Stimulated activated memory B cell treated with anti-CD40 and anti-IgM and Interleukin-4, amounts not matched to agents 10 μg/mL and 1 μg/mL and 100 μg/mL, for 72 hours (primary cell): ENCODE data around the gene DYNLT5.
A peak's percentile ranks its signal among the peaks of the same experiment; 100 is the strongest.
"Not testable (repeated sequence)": the region's sequence is repeated elsewhere in the genome, so short reads cannot be mapped to it uniquely, and the experiment has no call there.

ENCODE experiments used
- ATAC-seq: fragments of 150-1000 bp; cut with Tn5 transposase; 2 replicates; pipeline ENCODE4 v1.10.0; 2021
- H3K27ac Mint-ChIP-seq: one replicate; pipeline ENCODE4 v1.8.0; 2022; ENCODE audit warnings: mild to moderate bottlenecking, mixed read lengths
- H3K27me3 Mint-ChIP-seq: one replicate; pipeline ENCODE4 v1.8.0; 2022; ENCODE audit warnings: mixed read lengths
- H3K36me3 Mint-ChIP-seq: one replicate; pipeline ENCODE4 v1.8.0; 2022; ENCODE audit warnings: mixed read lengths
- H3K4me1 Mint-ChIP-seq: one replicate; pipeline ENCODE4 v1.8.0; 2022; ENCODE audit warnings: mixed read lengths
- H3K4me3 Mint-ChIP-seq: one replicate; pipeline ENCODE4 v1.8.0; 2022; ENCODE audit warnings: mild to moderate bottlenecking, moderate library complexity, mixed read lengths
- H3K9me3 Mint-ChIP-seq: one replicate; pipeline ENCODE4 v1.8.0; 2022; ENCODE audit warnings: mixed read lengths

The DYNLT5 gene

DNA sequence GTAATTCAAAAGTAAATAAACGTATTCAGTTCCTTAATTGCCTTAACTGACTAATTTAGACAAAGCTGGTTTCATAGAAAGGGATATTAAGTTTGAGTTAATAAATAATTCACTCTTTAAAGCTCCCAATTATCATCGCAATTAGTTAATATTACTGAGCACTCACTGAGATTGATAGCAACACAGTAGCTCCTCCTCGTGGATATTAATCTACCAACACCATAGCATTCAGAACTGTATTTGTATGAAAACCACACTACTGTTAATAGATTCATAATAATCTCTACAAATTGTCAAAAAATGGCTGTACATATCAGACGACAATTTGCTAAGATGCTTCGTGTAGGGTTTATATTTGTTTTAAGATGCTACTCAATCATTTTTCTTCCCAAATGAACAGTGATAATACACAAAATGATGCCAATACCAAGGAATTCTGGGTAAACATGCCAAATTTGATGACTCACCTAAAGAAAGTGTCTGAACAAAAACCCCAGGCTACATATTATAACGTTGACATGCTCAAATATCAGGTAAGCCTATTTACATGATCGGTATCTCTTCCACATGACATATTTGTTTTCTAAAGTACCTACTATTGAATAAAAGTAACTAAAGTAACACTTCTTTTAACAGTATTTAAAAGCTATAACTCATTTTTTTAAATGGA, 18.8 kb upstream of the DYNLT5 start:
- H3K36me3 Mint-ChIP-seq = no peaks in the 10 kb centered on the region
- H3K27me3 Mint-ChIP-seq = peaks cover 22% of the 10 kb centered on the region
- no peaks in the 10 kb centered on the region for H3K9me3 Mint-ChIP-seq
- H3K4me1 Mint-ChIP-seq = peaks cover 5% of the 10 kb centered on the region
- no peak overlapping the region for H3K4me3 Mint-ChIP-seq
- H3K27ac Mint-ChIP-seq = no peak overlapping the region
- no peak for ATAC-seq

DNA sequence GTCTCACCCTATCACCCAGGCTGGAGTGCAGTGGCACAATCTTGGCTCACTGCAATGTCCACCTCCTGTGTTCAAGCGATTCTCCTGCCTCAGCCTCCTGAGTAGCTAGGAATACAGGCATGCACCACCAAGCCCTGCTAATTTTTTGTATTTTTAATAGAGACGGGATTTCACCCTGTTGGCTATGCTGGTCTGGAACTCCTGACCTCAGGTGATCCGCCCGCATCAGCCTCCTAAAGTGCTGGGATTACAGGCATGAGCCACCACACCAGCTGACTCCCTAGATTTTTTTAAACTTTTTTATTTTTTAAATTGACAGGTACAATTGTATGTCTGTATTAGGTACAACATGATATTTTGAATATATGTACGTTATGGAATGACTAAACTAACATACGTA, 17.7 kb upstream of the DYNLT5 start:
- ATAC-seq, H3K27ac Mint-ChIP-seq, H3K9me3 Mint-ChIP-seq, H3K36me3 Mint-ChIP-seq, H3K4me3 Mint-ChIP-seq: not testable (repeated sequence)
- Mint-ChIP-seq H3K27me3 (peaks cover 22% of the 10 kb centered on the region), H3K4me1 (peaks cover 11% of the 10 kb centered on the region)

DNA sequence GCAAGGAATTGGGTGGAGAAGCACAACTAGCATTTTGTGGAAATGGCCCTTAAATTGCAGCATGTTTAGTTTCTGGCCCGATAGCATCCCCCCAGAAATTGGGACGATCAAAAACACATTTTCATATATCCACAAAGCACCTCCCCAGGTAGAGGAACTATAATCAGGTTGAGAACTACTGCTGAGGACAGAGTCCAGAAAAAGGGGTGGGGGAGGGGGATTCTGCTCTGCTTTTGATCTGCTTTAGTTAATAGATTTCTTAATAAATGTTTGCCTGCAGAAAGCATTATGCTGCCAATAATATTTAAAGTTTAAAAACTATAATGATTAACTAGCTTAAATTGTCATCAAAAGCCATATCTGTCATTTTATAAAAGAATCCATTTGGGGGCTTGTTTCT, 14.4 kb upstream of the DYNLT5 start:
- peaks cover 10% of the 10 kb centered on the region for H3K4me1 Mint-ChIP-seq
- no peak overlapping the region for H3K27ac Mint-ChIP-seq
- no peaks in the 10 kb centered on the region for H3K9me3 Mint-ChIP-seq
- peaks cover 1% of the 10 kb centered on the region for H3K27me3 Mint-ChIP-seq
- H3K4me3 Mint-ChIP-seq = no peak overlapping the region
- no peak for ATAC-seq
- H3K36me3 Mint-ChIP-seq = no peaks in the 10 kb centered on the region

DNA sequence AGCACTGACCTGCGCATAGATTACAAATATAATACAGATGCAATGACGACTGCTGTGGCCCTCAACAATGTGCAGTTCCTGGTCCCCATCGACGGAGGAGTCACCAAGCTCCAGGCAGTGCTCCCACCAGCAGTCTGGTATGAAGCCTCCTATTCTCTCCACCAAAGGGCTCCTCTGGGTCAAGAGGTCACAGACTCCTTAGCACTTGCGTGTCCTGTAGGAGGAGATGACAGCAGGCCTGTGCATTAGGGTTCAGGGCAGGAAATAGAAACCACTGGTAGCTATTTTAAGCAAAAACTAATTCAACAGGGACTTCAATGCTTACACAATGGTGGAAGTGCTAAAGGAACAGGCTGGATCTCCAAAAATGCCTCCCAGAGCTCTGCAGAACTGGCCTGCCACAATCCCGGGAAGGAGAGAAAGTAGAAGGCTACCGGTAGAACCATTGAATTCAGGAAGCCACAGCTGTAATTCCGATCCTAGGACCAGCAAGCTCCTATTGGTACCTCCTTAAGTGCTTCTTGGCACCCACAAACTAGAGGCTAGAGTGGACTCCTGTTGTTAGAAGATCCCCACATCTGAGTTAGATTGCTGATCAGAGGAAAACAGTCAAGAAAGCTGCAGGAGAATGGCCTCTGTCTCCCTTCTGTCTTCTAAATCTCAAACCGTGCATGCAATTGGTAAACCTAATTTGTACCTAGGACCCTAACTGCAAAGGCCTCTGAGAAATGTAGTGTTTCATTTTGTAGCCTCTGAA, 12.7 kb upstream of the DYNLT5 start:
- H3K4me3 Mint-ChIP-seq = no peak overlapping the region
- no peak overlapping the region for H3K27ac Mint-ChIP-seq
- ATAC-seq = peak; percentile 39
- H3K4me1 Mint-ChIP-seq = peaks cover 9% of the 10 kb centered on the region
- H3K27me3 Mint-ChIP-seq = no peaks in the 10 kb centered on the region
- H3K9me3 Mint-ChIP-seq = no peaks in the 10 kb centered on the region
- no peaks in the 10 kb centered on the region for H3K36me3 Mint-ChIP-seq

DNA sequence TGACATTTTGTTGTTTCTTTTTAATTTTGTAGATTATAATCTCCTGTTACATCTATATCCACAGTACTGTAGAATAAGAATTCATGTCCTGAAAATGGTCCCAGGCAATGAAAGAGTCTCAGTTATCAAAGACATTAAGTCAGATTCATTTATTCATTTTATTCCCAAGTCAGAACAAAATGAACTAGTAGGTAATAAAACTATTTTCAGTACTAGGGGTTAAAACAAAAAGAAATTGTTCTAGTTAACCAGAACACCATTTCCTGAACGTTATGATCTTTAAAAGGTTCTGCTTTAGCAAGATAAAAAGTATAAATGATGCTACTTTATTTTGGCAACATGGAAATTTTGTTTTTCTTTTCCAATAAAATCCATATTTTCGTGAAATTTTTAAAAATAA, 6.8 kb upstream of the DYNLT5 start:
- no peak for ATAC-seq
- H3K27me3 Mint-ChIP-seq = peaks cover 11% of the 10 kb centered on the region

DNA sequence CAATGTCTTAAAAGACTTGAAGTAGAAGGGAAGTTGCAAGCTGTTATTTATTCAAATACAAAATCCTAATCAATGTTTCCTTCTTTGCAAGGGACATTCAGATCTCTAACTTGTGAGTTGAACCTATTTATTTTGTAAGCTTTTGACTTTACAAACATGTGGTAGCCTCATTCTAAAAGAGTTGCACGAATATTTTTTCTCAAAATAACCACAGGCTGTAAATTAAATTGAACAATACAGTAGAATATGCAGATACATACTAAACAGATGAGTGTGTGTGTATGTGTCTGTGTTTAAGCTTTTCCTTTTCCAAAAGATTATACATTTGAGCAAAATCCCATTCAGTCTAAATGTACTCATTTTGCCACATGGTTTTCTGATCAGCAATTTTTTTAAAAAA, 4.8 kb upstream of the DYNLT5 start:
- no peak for ATAC-seq
- peaks cover 7% of the 10 kb centered on the region for H3K4me1 Mint-ChIP-seq
- H3K4me3 Mint-ChIP-seq = no peak overlapping the region
- no peaks in the 10 kb centered on the region for H3K36me3 Mint-ChIP-seq
- H3K9me3 Mint-ChIP-seq = no peaks in the 10 kb centered on the region
- peaks cover 29% of the 10 kb centered on the region for H3K27me3 Mint-ChIP-seq
- no peak overlapping the region for H3K27ac Mint-ChIP-seq

More for the DNA sequence above, 6.8 kb upstream of the DYNLT5 start:
- H3K36me3 Mint-ChIP-seq = no peaks in the 10 kb centered on the region
- H3K9me3 Mint-ChIP-seq = no peaks in the 10 kb centered on the region
- no peak overlapping the region for H3K27ac Mint-ChIP-seq
- no peaks in the 10 kb centered on the region for H3K4me1 Mint-ChIP-seq
- no peak overlapping the region for H3K4me3 Mint-ChIP-seq

DNA sequence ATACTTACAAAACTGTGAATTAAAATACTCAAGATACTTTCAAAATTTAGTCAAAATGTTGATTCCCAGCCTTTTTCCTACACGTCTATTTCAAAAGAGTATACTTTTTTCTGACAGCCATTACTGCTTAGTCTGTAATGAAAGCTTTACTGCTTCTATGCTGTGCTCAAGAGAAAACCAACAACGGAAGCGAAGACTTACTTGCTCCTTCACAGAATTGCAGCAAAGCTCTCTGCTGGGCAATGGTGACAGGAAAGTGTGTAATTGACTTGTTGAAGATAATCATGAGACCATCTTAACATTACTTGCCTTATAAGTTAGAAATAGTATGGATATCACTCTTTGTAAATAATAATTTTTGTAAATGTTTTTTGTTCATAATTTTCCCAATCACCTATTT, 1.7 kb upstream of the DYNLT5 start:
- Mint-ChIP-seq H3K27ac (no peak overlapping the region), H3K9me3 (no peaks in the 10 kb centered on the region), H3K27me3 (peaks cover 38% of the 10 kb centered on the region), H3K36me3 (no peaks in the 10 kb centered on the region), H3K4me1 (peaks cover 14% of the 10 kb centered on the region), H3K4me3 (no peak overlapping the region)
- no peak for ATAC-seq

DNA sequence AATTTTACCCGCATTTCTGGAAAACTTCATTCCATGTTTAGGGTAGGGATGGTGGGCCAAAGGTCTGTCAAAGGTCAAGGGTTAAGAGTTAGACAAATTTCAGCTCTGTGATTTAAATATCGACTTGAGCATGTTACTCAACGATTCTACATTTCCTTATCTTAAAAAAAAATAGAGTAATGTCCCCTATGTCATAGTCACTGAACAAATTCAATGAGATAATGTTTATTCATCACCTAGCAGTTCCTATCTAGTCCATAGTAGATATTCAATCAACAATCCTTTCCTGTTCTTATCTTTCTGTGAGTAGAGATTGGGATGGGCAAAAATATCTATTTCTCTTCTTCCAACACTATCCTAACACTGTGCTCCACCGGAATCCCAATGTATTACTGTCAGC, 1.1 kb upstream of the DYNLT5 start:
- ATAC-seq = no peak
- peaks cover 14% of the 10 kb centered on the region for H3K4me1 Mint-ChIP-seq
- no peak overlapping the region for H3K4me3 Mint-ChIP-seq
- H3K36me3 Mint-ChIP-seq = no peaks in the 10 kb centered on the region
- no peak overlapping the region for H3K27ac Mint-ChIP-seq
- H3K9me3 Mint-ChIP-seq = no peaks in the 10 kb centered on the region
- H3K27me3 Mint-ChIP-seq = peaks cover 38% of the 10 kb centered on the region

DNA sequence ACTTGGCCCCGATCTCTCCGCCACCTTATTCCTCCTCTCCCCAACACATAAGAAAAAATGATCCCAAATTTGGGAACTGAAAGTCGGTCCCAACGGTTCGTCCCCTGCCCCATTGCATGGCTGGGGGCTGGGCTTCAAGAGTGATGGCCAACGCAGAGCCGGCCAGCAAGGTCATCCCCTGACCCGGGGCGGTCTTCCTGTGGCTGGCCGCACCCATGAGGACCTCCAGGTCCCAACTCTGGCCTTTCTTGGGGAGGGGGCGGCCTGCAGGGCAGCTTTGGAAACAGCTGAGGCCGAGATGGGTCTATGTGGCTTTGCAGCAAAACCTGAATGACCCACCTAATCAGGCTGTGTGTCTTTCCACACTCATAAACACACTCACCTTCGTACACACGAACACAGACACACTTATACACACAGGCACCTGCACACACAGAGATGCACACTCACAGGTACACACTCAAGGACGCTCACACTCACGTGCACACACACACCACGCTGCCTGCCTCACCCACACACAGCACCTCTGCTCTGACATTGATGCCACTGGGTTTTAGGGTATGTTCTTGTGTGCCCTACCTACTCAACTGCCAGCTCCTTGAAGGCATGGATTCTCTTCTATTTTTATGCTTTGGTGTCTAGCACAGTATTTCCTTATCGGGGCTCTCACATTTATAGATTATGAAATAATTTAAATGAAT, 562 bp downstream of the DYNLT5 start:
- ATAC-seq = no peak
- Mint-ChIP-seq H3K9me3 (no peaks in the 10 kb centered on the region), H3K36me3 (no peaks in the 10 kb centered on the region), H3K4me1 (peaks cover 15% of the 10 kb centered on the region), H3K27ac (no peak overlapping the region), H3K4me3 (peak overlapping the region; percentile 48), H3K27me3 (peaks cover 38% of the 10 kb centered on the region)

DNA sequence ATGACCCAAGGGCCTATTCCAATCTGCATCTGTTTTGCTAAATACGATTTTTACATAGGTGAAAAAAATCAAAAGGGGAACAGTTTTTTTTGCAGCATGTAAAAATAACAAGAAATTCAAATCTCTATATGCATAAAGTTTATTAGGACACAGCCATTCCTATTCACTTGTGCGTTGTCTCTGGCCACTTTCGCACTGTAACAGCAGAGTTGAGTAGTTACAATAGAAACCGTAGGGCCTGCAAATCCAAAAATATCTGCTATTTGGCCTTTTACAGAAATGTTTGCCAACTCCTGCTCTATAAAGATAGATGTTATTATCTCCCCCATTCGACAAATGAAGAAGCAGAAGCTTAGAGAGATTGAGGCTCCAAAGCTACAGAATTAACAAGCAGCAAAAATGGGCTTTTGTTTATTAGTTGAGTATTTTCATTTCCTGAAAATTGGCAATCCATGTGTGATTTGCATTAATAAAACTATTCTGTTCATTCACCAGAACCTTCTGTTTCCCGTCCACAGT, 5.5 kb downstream of the DYNLT5 start:
- ATAC-seq = no peak
- Mint-ChIP-seq H3K27ac (no peak overlapping the region), H3K27me3 (peaks cover 7% of the 10 kb centered on the region), H3K9me3 (no peaks in the 10 kb centered on the region), H3K36me3 (no peaks in the 10 kb centered on the region), H3K4me1 (peaks cover 12% of the 10 kb centered on the region), H3K4me3 (no peak overlapping the region)

DNA sequence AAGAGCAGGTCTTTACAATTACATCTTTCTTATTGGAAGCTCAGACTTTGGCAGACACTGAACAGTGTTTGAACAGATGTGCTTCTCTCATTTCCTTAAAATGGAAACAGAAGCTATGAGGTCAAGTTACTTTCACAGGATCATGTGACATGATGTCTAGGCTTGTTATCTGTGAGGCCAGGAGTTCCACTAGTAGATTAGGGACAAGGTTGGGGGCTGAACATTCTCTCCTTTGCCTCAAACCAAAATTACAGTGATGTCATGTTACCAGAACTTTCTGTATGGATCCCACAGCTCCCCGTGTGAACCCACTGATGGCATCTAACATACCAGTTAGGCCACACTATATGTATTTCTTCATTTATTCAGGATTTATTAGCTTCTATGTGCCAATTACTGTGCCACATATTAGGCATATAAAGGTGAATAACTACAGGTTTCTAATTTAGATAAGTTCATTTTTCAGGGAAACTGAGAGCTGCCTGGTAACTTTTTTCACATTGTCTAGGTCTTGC, 6.0 kb downstream of the DYNLT5 start:
- Mint-ChIP-seq H3K4me1 (peaks cover 8% of the 10 kb centered on the region), H3K27me3 (peaks cover 2% of the 10 kb centered on the region), H3K27ac (no peak overlapping the region), H3K9me3 (no peaks in the 10 kb centered on the region), H3K36me3 (no peaks in the 10 kb centered on the region), H3K4me3 (no peak overlapping the region)
- peak; percentile 86 for ATAC-seq

DNA sequence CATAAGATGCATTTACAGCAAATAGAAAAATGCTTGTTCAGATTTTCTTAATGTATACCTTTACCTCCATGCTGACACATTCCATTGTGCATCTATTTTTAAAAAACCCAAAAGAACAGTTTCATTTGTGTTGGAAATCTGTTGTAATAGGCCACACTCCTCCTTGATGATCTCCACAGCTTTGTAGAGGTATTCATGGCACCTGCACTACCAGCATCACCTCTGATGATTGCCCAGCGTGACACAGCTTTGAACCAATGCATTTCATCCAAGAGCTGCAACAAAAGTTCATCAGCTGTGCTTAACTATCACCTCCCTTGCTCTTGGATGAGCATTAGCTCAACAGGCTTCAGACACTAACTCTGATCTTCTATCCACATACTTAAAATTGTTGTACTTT, 8.2 kb downstream of the DYNLT5 start:
- no peaks in the 10 kb centered on the region for H3K36me3 Mint-ChIP-seq
- peaks cover 8% of the 10 kb centered on the region for H3K4me1 Mint-ChIP-seq
- ATAC-seq = no peak

DNA sequence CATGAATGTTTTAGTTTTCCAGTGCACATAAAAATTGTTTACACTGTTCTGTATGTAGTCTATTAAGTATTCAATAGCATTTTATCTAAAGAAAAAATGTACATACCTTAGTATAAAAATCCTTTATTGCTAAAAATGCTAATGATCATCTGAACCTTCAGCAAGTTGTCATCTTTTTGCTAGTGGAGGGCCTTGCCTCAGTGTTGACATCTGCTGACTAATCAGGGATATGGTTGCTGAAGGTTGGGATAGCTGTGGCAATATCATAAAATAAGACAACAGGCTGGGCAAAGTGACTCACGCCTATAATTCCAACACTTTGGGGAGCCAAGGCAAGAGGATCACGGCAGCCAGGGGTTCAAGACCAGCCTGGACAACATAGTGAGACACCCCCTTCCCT, 9.0 kb downstream of the DYNLT5 start:
- H3K4me1 Mint-ChIP-seq = peaks cover 8% of the 10 kb centered on the region
- ATAC-seq = no peak
- H3K4me3 Mint-ChIP-seq = no peak overlapping the region
- no peak overlapping the region for H3K27ac Mint-ChIP-seq
- no peaks in the 10 kb centered on the region for H3K36me3 Mint-ChIP-seq
- no peaks in the 10 kb centered on the region for H3K27me3 Mint-ChIP-seq
- H3K9me3 Mint-ChIP-seq = no peaks in the 10 kb centered on the region

More for the DNA sequence above, 8.2 kb downstream of the DYNLT5 start:
- H3K4me3 Mint-ChIP-seq = no peak overlapping the region
- H3K9me3 Mint-ChIP-seq = no peaks in the 10 kb centered on the region
- H3K27me3 Mint-ChIP-seq = no peaks in the 10 kb centered on the region
- no peak overlapping the region for H3K27ac Mint-ChIP-seq

DNA sequence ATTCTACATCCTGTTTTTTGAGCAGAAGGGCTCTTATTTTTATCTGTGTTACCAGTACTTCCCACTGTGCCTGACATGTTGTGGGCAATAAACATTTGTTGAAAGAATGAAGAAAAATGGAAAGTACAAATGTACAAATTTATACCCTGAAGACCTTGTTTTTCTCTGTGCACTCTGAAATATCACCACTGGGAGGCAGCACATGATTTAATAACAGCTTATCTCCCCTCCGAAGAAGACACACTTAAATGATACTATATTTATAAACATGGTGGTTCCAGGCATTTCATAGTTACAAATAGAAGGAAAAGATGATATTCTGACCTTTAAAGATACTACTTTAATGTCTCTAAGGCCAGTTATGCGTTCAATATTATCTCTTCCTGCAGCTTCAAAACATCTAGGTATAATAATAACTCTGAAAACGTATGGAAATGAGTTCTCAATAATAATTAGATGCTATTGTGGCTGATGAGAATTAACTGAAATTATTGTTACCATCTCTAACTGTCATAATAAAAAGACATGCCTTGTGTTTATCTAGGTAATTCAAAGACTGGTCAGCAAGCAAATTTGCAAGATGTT, 12.8 kb downstream of the DYNLT5 start:
- Mint-ChIP-seq H3K36me3 (no peaks in the 10 kb centered on the region), H3K9me3 (no peaks in the 10 kb centered on the region), H3K27me3 (no peaks in the 10 kb centered on the region), H3K4me3 (no peak overlapping the region), H3K4me1 (no peaks in the 10 kb centered on the region), H3K27ac (no peak overlapping the region)
- no peak for ATAC-seq

DNA sequence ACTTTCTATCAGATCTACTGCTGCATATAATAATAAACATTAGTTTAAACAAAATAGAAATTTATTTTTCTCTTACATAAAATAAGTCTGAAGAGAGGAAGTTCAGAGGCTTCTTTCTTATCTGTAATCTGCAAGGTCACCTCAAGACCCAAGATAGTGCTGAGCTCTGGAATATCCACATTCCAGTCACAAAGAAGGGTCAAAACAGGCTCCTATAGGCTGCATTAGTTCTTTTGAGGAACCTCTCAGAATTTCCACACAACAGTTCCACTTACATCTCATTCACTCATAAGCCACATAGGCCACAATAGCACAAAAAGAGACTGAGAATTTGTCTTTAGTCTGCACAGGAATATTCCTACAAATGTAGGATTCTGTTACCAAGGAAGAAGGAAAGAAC, 15.4 kb downstream of the DYNLT5 start:
- Mint-ChIP-seq H3K4me3 (no peak overlapping the region), H3K9me3 (no peaks in the 10 kb centered on the region), H3K4me1 (no peaks in the 10 kb centered on the region), H3K36me3 (no peaks in the 10 kb centered on the region), H3K27ac (no peak overlapping the region), H3K27me3 (no peaks in the 10 kb centered on the region)
- no peak for ATAC-seq
